ENCODE results near the gene CD2. TPM values are rescaled to one million over a fixed set of nuclear protein-coding genes. Genes with fewer than 3 reads are reported as not detected.

CD2 gene
- total and polyA plus RNA-seq, 11 donors, result 0.33 to 9.7 (median 0.61) TPM; not detected in 3

DNA sequence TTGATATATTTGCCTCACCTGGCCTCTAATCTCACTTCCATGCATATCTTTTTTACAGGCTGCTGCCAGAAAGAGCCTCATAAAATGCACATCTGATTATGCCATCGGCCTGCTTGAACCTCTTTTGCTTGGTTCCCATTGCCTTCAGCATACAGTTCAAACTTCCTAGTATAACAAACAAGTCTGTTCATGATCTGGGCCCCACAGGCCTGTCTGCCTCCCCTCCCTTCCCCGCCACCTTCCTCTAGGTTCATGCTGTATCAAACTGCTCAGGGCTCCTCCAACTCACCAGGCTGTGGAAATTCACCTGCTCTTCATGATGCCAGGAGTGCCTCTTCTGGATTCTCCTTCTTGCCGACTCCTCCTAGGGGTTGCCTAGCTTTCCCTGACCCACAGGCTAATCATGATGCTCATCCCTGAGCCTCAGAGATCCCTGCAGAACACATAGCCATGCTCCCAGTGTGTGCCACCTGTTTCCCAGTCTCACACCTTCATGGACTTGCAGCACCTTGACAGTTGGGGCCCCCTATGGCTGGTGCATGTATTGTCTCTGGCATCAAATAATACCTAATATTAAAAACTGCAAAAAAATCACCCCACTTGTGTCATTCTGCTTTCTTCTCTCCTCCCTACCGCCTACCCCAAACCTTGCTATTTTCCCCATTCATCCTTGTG is 33.7 kb upstream of the CD2 start:
- H3K4me3 ChIP-seq, result no peak overlapping the region
- ATAC-seq, result no peak

GRCh38 chr1:116721039-116721405 is 33.2 kb upstream of the CD2 start:
- Histone ChIP-seq H3K9me3 (no peaks in the 10 kb centered on the region), H3K4me3 (no peak overlapping the region), H3K36me3 (no peaks in the 10 kb centered on the region), H3K27me3 (no peaks in the 10 kb centered on the region), H3K27ac (no peak overlapping the region), H3K4me1 (no peaks in the 10 kb centered on the region)
- 77 to 90% (median 85%) methylated on average over 5 of the region's 5 CpGs for WGBS, 4 donors
- ATAC-seq, result no peak
- TF ChIP-seq CTCF (IDR thresholded peaks at IDR 0.05), result no peak
- no peak for TF ChIP-seq POLR2A (IDR thresholded peaks at IDR 0.05)
- no peak for DNase-seq
- intact Hi-C loops (cut with DNase I), result loop anchor here in 2 of 10 donors (5.0 kb wide), 2 partner anchors 331 to 336 kb away; no protein-coding TSS in a partner anchor

More for the DNA sequence above, 33.7 kb upstream of the CD2 start:
- no peaks in the 10 kb centered on the region for H3K36me3 ChIP-seq
- no peaks in the 10 kb centered on the region for H3K4me1 ChIP-seq
- 91 to 95% (median 93%) methylated on average over 4 of the region's 4 CpGs for WGBS, 4 donors
- no peak for TF ChIP-seq CTCF (IDR thresholded peaks at IDR 0.05)
- no peak for TF ChIP-seq POLR2A (IDR thresholded peaks at IDR 0.05)
- intact Hi-C loops (cut with DNase I), result loop anchor here in 2 of 10 donors (5.0 kb wide), 2 partner anchors 332 to 337 kb away; no protein-coding TSS in a partner anchor
- no peaks in the 10 kb centered on the region for H3K9me3 ChIP-seq
- H3K27ac ChIP-seq, result no peak overlapping the region
- DNase-seq, result no peak
- no peaks in the 10 kb centered on the region for H3K27me3 ChIP-seq

DNA sequence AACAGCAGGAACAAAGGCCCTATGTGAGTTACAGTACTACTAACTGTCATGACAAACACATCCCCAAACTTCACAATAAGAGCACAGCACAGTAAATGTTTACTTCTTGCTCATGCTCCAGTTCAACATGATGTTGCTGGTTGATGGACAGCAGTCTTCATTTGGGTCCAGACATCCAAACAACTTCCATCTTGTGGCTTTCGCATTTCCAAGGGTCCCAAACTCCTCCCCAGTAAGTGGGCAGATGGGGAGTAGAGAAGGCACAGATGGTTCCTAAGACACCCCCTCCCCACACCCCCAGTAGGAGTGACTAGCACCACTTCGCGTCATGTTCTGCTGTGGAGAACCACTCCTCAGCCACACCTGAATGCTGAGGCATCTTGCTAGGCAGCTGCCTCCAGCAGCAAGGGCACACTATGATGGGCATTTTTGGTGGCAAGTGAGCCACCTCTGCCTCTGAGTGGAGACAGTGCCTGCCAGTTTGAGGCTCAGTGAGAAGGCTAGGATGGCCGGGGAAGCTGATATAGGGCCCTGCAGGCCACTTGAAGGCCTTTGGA is 32.7 kb upstream of the CD2 start:
- no peaks in the 10 kb centered on the region for H3K27me3 ChIP-seq
- no peaks in the 10 kb centered on the region for H3K9me3 ChIP-seq
- ATAC-seq, result no peak
- H3K36me3 ChIP-seq, result no peaks in the 10 kb centered on the region
- no peak for TF ChIP-seq CTCF (IDR thresholded peaks at IDR 0.05)
- TF ChIP-seq POLR2A (IDR thresholded peaks at IDR 0.05), result no peak
- no peak overlapping the region for H3K27ac ChIP-seq
- H3K4me1 ChIP-seq, result no peaks in the 10 kb centered on the region
- 92 to 99% (median 95%) methylated on average over 4 of the region's 4 CpGs for WGBS, 4 donors
- DNase-seq, result no peak
- intact Hi-C loops (cut with DNase I), result loop anchor here in 2 of 10 donors (5.0 kb wide), 2 partner anchors 331 to 336 kb away; no protein-coding TSS in a partner anchor
- no peak overlapping the region for H3K4me3 ChIP-seq

GRCh38 chr1:116722016-116722838 is 32.0 kb upstream of the CD2 start:
- Histone ChIP-seq H3K4me3 (no peak overlapping the region), H3K4me1 (peaks cover 0 to under 1% (median 0%) of the 10 kb centered on the region in 12 donors), H3K27ac (no peak overlapping the region), H3K27me3 (no peaks in the 10 kb centered on the region), H3K36me3 (no peaks in the 10 kb centered on the region), H3K9me3 (no peaks in the 10 kb centered on the region)
- intact Hi-C loops (cut with DNase I), result loop anchor here in 2 of 10 donors (5.0 kb wide), 2 partner anchors 330 to 335 kb away; no protein-coding TSS in a partner anchor
- DNase-seq (no peak), ATAC-seq (no peak)
- TF ChIP-seq CTCF (IDR thresholded peaks at IDR 0.05) (no peak), POLR2A (IDR thresholded peaks at IDR 0.05) (no peak)
- 88 to 94% (median 91%) methylated on average over 4 of the region's 4 CpGs for WGBS, 4 donors
